ENCODE results near the gene CAST.

The CAST gene

GRCh38 chr5:96633820-96634219 lies 28.4 kb upstream of the CAST start:
- peaks cover 10% of the 10 kb centered on the region for H3K4me1 Mint-ChIP-seq
- no peak overlapping the region for H3K27ac Mint-ChIP-seq
- H3K36me3 Mint-ChIP-seq (ENCODE audit: low read depth): no peaks in the 10 kb centered on the region
- H3K4me3 Mint-ChIP-seq: no peak overlapping the region
- DNase-seq: no peak
- H3K27me3 Mint-ChIP-seq (ENCODE audit: low read depth, poor library complexity): peaks cover 7% of the 10 kb centered on the region
- no peak for TF ChIP-seq CTCF (IDR thresholded peaks at IDR 0.05)
- H3K9me3 Mint-ChIP-seq: no peaks in the 10 kb centered on the region

DNA sequence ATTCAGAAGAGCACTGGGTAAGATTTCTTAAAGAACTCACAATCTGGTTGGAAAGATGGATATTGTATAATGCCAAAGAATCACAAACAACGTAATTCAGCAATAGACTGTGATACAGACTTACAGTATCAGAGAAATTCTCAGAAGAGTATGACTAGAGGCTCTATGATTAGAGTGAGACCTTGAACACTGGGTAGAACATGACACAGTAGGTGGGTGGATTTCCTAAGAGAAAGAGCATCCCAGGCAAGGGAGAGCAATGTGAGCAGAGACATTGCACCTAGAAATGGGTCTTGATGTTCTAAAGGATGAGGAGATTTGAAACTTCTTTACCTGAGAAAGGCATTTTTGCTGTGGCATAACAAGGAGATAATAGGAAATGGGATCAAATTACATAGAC lies 27.3 kb upstream of the CAST start:
- DNase-seq: no peak
- H3K27me3 Mint-ChIP-seq (ENCODE audit: low read depth, poor library complexity): peaks cover 16% of the 10 kb centered on the region
- peaks cover 4% of the 10 kb centered on the region for H3K4me1 Mint-ChIP-seq
- no peak for TF ChIP-seq CTCF (IDR thresholded peaks at IDR 0.05)
- H3K9me3 Mint-ChIP-seq: no peaks in the 10 kb centered on the region
- no peaks in the 10 kb centered on the region for H3K36me3 Mint-ChIP-seq (ENCODE audit: low read depth)
- H3K27ac Mint-ChIP-seq: no peak overlapping the region
- no peak overlapping the region for H3K4me3 Mint-ChIP-seq

DNA sequence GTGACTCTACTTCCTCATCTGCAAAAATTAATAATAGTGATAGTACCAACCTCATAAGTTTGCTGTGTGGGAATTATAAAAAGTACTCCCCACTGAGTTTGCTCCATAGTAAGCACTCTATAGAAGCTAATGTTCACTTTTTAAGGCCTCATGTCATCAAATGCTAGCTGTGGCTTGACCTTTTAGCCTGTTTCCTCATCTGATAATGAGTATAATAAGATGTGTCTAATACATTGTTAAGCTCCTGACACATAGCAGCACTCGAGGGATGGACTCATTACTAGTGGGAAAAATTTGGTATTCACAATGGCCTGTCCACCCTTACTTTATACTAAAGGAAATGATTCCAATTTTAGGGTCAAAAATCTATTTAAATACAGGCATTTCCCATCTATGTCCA lies 26.1 kb upstream of the CAST start:
- no peak for DNase-seq
- H3K4me1 Mint-ChIP-seq: no peaks in the 10 kb centered on the region
- TF ChIP-seq CTCF (IDR thresholded peaks at IDR 0.05): no peak
- no peaks in the 10 kb centered on the region for H3K36me3 Mint-ChIP-seq (ENCODE audit: low read depth)
- no peak overlapping the region for H3K27ac Mint-ChIP-seq
- H3K4me3 Mint-ChIP-seq: no peak overlapping the region
- peaks cover 24% of the 10 kb centered on the region for H3K27me3 Mint-ChIP-seq (ENCODE audit: low read depth, poor library complexity)
- H3K9me3 Mint-ChIP-seq: no peaks in the 10 kb centered on the region

GRCh38 chr5:96636594-96636993 lies 25.6 kb upstream of the CAST start:
- H3K9me3 Mint-ChIP-seq: no peaks in the 10 kb centered on the region
- no peak for DNase-seq
- no peaks in the 10 kb centered on the region for H3K36me3 Mint-ChIP-seq (ENCODE audit: low read depth)
- TF ChIP-seq CTCF (IDR thresholded peaks at IDR 0.05): no peak
- no peak overlapping the region for H3K27ac Mint-ChIP-seq
- H3K4me3 Mint-ChIP-seq: no peak overlapping the region
- peaks cover 28% of the 10 kb centered on the region for H3K27me3 Mint-ChIP-seq (ENCODE audit: low read depth, poor library complexity)
- no peaks in the 10 kb centered on the region for H3K4me1 Mint-ChIP-seq

DNA sequence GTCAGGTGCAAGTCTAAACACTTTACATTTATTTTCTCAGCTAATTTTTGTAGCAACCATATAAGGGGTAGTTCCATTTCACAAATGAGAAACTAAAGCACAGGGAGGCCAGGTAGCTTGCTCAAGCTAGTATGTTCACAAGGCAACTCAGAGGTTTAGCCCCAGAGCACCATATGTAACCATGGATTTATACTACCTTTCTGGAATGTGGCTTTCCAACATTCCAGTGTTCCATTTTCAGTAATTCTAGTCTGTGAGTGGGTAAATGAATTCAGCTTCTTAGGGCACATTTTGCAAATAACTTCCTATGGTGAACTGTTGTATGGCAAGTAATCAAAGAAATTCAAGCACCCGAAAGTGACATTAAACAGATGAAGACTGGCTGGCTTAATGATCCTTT lies 25.0 kb upstream of the CAST start:
- no peak for TF ChIP-seq CTCF (IDR thresholded peaks at IDR 0.05)
- Mint-ChIP-seq H3K9me3 (no peaks in the 10 kb centered on the region), H3K27ac (no peak overlapping the region), H3K4me3 (no peak overlapping the region), H3K4me1 (no peaks in the 10 kb centered on the region), H3K27me3 (ENCODE audit: low read depth, poor library complexity) (peaks cover 30% of the 10 kb centered on the region), H3K36me3 (ENCODE audit: low read depth) (no peaks in the 10 kb centered on the region)
- no peak for DNase-seq

DNA sequence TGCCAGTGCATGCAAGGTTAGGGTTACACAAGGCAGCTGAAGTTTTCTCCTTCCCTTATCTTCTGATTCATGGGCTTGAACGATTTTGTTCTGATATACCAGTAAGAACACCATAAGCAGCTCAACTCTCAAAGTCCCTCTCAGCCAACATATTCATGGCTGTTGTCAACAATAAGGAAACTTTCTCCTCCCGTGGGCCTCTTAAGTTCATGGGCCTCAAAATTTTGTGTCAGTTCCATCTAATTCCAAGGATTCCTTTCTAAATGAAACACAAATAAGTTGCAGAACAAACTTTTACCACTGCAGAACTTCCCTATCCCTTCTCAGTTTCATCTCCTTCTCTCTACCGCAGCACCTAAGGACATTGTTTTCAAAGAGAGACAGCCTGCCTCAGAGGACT lies 23.6 kb upstream of the CAST start:
- Mint-ChIP-seq H3K27me3 (ENCODE audit: low read depth, poor library complexity) (peaks cover 30% of the 10 kb centered on the region), H3K27ac (no peak overlapping the region), H3K4me3 (no peak overlapping the region), H3K9me3 (no peaks in the 10 kb centered on the region), H3K4me1 (no peaks in the 10 kb centered on the region), H3K36me3 (ENCODE audit: low read depth) (no peaks in the 10 kb centered on the region)
- TF ChIP-seq CTCF (IDR thresholded peaks at IDR 0.05): no peak
- DNase-seq: no peak
